Endothelial cell of umbilical vein (primary cell): ENCODE data around the gene BCL11B.

Source experiments
- CTCF ChIP-seq, 2 donors: IDR thresholded peaks; 1 replicate in 1 of 2; 2 replicates in 1 of 2; pipeline ENCODE4 v1.5.1; 2011; ENCODE audit warnings: low read length in 2 of 2, mild to moderate bottlenecking in 2 of 2, moderate library complexity in 2 of 2, control low read depth in 1 of 2, inconsistent platforms in 1 of 2, low read depth in 1 of 2; ENCODE audit not compliant: insufficient read depth in 1 of 2; ENCODE audit errors: extremely low read depth in 1 of 2
- EZH2 ChIP-seq: IDR thresholded peaks from 2 replicates; pipeline ENCODE4 v1.6.1; 2012; ENCODE audit warnings: borderline replicate concordance, low read depth, mild to moderate bottlenecking, moderate library complexity, low read length, inconsistent platforms; ENCODE audit not compliant: severe bottlenecking
- JUN ChIP-seq: IDR thresholded peaks from 2 replicates; pipeline ENCODE4 v1.6.1; 2011; ENCODE audit warnings: borderline replicate concordance, low read depth; ENCODE audit not compliant: insufficient read length, insufficient read depth
- POLR2AphosphoS5 ChIP-seq: IDR thresholded peaks from 2 replicates; pipeline ENCODE4 v1.6.1; 2012; ENCODE audit warnings: low read depth, mild to moderate bottlenecking, control low read depth, low read length, moderate library complexity; ENCODE audit not compliant: insufficient read depth

DNA sequence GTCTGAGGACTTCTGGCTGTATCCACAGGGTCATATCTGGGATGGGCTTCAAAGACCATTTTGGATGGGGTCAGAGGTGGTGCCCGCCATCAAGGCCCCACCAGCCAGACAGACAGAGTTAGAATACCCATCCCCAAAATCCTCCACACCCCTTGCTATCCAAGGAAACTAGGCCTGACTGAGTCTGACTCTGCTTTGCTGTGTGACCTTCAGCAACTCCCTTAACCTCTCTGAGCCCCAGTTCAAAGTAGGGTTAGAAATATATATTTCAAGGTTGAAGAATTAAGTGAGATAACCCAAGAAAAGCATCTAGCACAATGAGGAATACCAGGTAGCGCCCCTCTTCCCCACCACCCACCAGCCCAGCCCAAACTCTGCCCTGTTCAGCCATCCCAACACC is 20.3 kb downstream of the BCL11B start:
- TF ChIP-seq CTCF (IDR thresholded peaks at IDR 0.05; ENCODE audit: extremely low read depth in 1 of 2, insufficient read depth in 1 of 2, low read depth in 1 of 2, low read length in 2 of 2) = no peak
- no peak for TF ChIP-seq EZH2
- no peak for TF ChIP-seq POLR2AphosphoS5
- no peak for TF ChIP-seq JUN
